HepG2 (cell line): ENCODE measurements around the gene LRP1-AS. TPM values are rescaled to one million over a fixed set of nuclear protein-coding genes. Genes with fewer than 3 reads are reported as not detected.

Experiments used
- AKNA ChIP-seq: sonication (generic); formaldehyde crosslinking; IDR thresholded peaks from 2 replicates; pipeline ENCODE4 v1.4.0; 2020; ENCODE audit warnings: missing genetic modification reagents, borderline replicate concordance
- BCL6 ChIP-seq: IDR thresholded peaks from 2 replicates; pipeline ENCODE4 v1.6.1; 2016; ENCODE audit warnings: missing genetic modification reagents, missing compliant biosample characterization
- CENPT ChIP-seq: sonication (generic); formaldehyde crosslinking; IDR thresholded peaks from 2 replicates; pipeline ENCODE4 v1.8.0; 2022; ENCODE audit warnings: low read depth, mild to moderate bottlenecking, moderate library complexity, missing genetic modification reagents
- CHD2 ChIP-seq: IDR thresholded peaks from 2 replicates; pipeline ENCODE4 v1.6.1; 2011; ENCODE audit warnings: low read depth, low read length, improper control_type of control experiment
- ERF ChIP-seq: IDR thresholded peaks from 2 replicates; pipeline ENCODE4 v1.6.1; 2018; ENCODE audit warnings: missing biosample characterization, missing genetic modification reagents
- ESRRA ChIP-seq: sonication (generic); formaldehyde crosslinking; IDR thresholded peaks from 2 replicates; pipeline ENCODE4 v1.5.1; 2020; ENCODE audit warnings: mild to moderate bottlenecking, low read depth, missing genetic modification reagents
- FOXK2 ChIP-seq: fragments of 450-650 bp; IDR thresholded peaks from 2 replicates; pipeline ENCODE4 v1.6.1; 2016
- HMG20A ChIP-seq: IDR thresholded peaks from 2 replicates; pipeline ENCODE4 v1.6.1; 2016; ENCODE audit warnings: borderline replicate concordance
- KMT2A ChIP-seq: sonication (generic); formaldehyde crosslinking; IDR thresholded peaks from 2 replicates; pipeline ENCODE4 v1.4.0; 2020; ENCODE audit warnings: missing genetic modification reagents
- PHF21A ChIP-seq: sonication (generic); formaldehyde crosslinking; IDR thresholded peaks from 2 replicates; pipeline ENCODE4 v1.5.0; 2020; ENCODE audit warnings: mild to moderate bottlenecking, missing genetic modification reagents
- ZBED4 ChIP-seq: sonication (generic); formaldehyde crosslinking; IDR thresholded peaks from 2 replicates; pipeline ENCODE4 v1.4.0; 2020; ENCODE audit warnings: missing genetic modification reagents, borderline replicate concordance
- ZNF264 ChIP-seq: sonication (generic); formaldehyde crosslinking; IDR thresholded peaks from 2 replicates; pipeline ENCODE4 v1.4.0; 2020; ENCODE audit warnings: missing genetic modification reagents
- ZNF318 ChIP-seq: sonication (generic); formaldehyde crosslinking; IDR thresholded peaks from 2 replicates; pipeline ENCODE4 v1.4.0; 2020; ENCODE audit warnings: mild to moderate bottlenecking, missing genetic modification reagents
- ZNF441 ChIP-seq: sonication (generic); formaldehyde crosslinking; IDR thresholded peaks from 2 replicates; pipeline ENCODE4 v1.7.0; 2021; ENCODE audit warnings: missing genetic modification reagents, borderline replicate concordance
- polyA plus RNA-seq, 8 experiments: library from polyadenylated mRNA; depleted of rRNA in 3 of 8; stranded (reverse) in 7 of 8; unstranded in 1 of 8; fragments of >200 nt; fragmentation: Illumina TruSeq in 4 of 8; extraction: Trizol in 4 of 8; gene quantifications; 2 replicates each; pipeline versions ENCODE4 v1.2.1 to v1.2.3, GENCODE V29; 2011 to 2016; ENCODE audit warnings: low read depth in 4 of 8, missing spikeins in 1 of 8, mixed read lengths in 1 of 8; ENCODE audit not compliant: insufficient read depth in 1 of 8
- total RNA-seq, 5 experiments: library from RNA; depleted of rRNA; stranded (reverse); fragments of >200 nt; fragmentation: Illumina TruSeq; extraction: Trizol; gene quantifications; 2 replicates each; pipeline ENCODE4 v1.2.3, GENCODE V29; 2016; ENCODE audit warnings: low read depth in 1 of 5

The LRP1-AS gene
- total and polyA plus RNA-seq, 2 of the 13 experiments (the other 11 are each of a cell fraction or from before 2014, with no cell fraction given) = 0.20 TPM; not detected in 1

- no peak for TF ChIP-seq ZNF318 (CRISPR knock-in tag)
- TF ChIP-seq ZNF264 = no peak
- TF ChIP-seq ZNF441 (CRISPR knock-in tag) = no peak
- peak; percentile 77 for TF ChIP-seq ESRRA
- TF ChIP-seq ZBED4 (CRISPR knock-in tag) = peak; percentile 21; the same call in 1 of the 2 replicates
- TF ChIP-seq CENPT (CRISPR knock-in tag) = no peak
- no peak for TF ChIP-seq AKNA (CRISPR knock-in tag)
- TF ChIP-seq PHF21A (CRISPR knock-in tag) = peak; percentile 80
- TF ChIP-seq ERF (CRISPR knock-in tag) = peak; percentile 42; the same call in 1 of the 2 replicates
- TF ChIP-seq HMG20A (CRISPR knock-in tag) = peak; percentile 78; the same call in 1 of the 2 replicates
- TF ChIP-seq CHD2 = no peak
- 0 out of 2 replicates have a peak, but pooled peaks have one; percentile 32 for TF ChIP-seq KMT2A (CRISPR knock-in tag)
- TF ChIP-seq FOXK2 = peak; percentile 62
- TF ChIP-seq BCL6 = peak; percentile 77
Observed at GRCh38 chr12:57130941-57131340, 16.5 kb downstream of the LRP1-AS start (continued).
